Psoas muscle (tissue), 8 donors: ENCODE results near the gene RAB7B. TPM values are rescaled to one million over a fixed set of nuclear protein-coding genes. Genes with fewer than 3 reads are reported as not detected.
"Not testable (repeated sequence)": the region's sequence is repeated elsewhere in the genome, so short reads cannot be mapped to it uniquely, and the experiment has no call there.

ENCODE experiments used
- ATAC-seq, 4 donors: fragments of 200-7000 bp; cut with Tn5 transposase; one replicate each; pipeline ENCODE4 v1.9.1; 2020; ENCODE audit warnings: moderate library complexity in 3 of 4, mild to moderate bottlenecking in 2 of 4
- DNase-seq, 2 donors: peaks; one replicate each; pipeline ENCODE4 v3.0.0-alpha.2; 2020
- H3K27ac ChIP-seq: fragments of 200-600 bp; one replicate; pipeline ENCODE4 v1.8.0; 2022
- H3K27me3 ChIP-seq, 3 donors: fragments of 200-600 bp in 1 of 3; one replicate each; pipeline versions ENCODE4 v1.6.1 to v1.8.0; 2013 to 2022; ENCODE audit warnings: low read length in 2 of 3, mild to moderate bottlenecking in 2 of 3, moderate library complexity in 1 of 3; ENCODE audit not compliant: insufficient read depth in 3 of 3
- H3K36me3 ChIP-seq, 2 donors: fragments of 200-600 bp in 1 of 2; one replicate each; pipeline versions ENCODE4 v1.6.1 to v1.8.0; 2013 to 2022; ENCODE audit warnings: low read depth in 1 of 2, mild to moderate bottlenecking in 1 of 2, moderate library complexity in 1 of 2; ENCODE audit not compliant: insufficient read depth in 1 of 2
- H3K4me1 ChIP-seq: fragments of 200-600 bp; one replicate; pipeline ENCODE4 v1.8.0; 2022
- H3K4me3 ChIP-seq: fragments of 200-600 bp; one replicate; pipeline ENCODE4 v1.8.0; 2022; ENCODE audit warnings: mild to moderate bottlenecking
- H3K9me3 ChIP-seq: fragments of 200-600 bp; one replicate; pipeline ENCODE4 v1.8.0; 2022
- WGBS, 3 donors: extraction: QIAGEN DNeasy Blood & Tissue Kit; methylation state at CpG; one replicate each; pipeline versions ENCODE4 v1.1.6 to v1.1.7; 2013; 5-methylcytosine and 5-hydroxymethylcytosine counted together
- intact Hi-C, 2 donors: fragments of 100-400 bp; cut with DNase I; formaldehyde crosslinking; loops; one replicate each; pipeline versions ENCODE4 v1.11.0 to v1.14.2; 2022
- polyA plus RNA-seq, 3 donors: library from polyadenylated mRNA; stranded (reverse); fragments of 200-250 nt; gene quantifications; one replicate each; pipeline ENCODE4 v1.2.3, GENCODE V29; 2013
- total RNA-seq, 4 donors: library from RNA; stranded (reverse); fragmentation: NEBNext Ultra II Directional in 2 of 4; extraction: Animal tissue kit (Norgen Biotek cat#: 25700) in 2 of 4; gene quantifications; one replicate each; pipeline versions ENCODE4 v1.2.1 to v1.2.4, GENCODE V29; 2021 to 2023
- TF ChIP-seq, protein P1 (sequence below): fragments of 200-600 bp; IDR thresholded peaks from one replicate; pipeline ENCODE4 v1.8.0; 2022; ENCODE audit warnings: antibody characterized with exemption
- donor health status: healthy with polysubstance abuse.
- donor health status: DM: no; HTN: no; CAD: no; lungs with moderate emphysema.
- donor health status: Bipolar disorder and iron deficiency.
- donor health status: healthy.
- donor health status: DM: yes; HTN: yes; CAD: no.
- donor health status: DM: no; HTN: no; CAD: no.
- donor health status: DM: no; HTN: no; CAD: no.
- donor health status: DM: yes; HTN: yes; CAD: no.

The RAB7B gene
- total and polyA plus RNA-seq, 7 donors = 0.17 to 1.2 (median 0.34) TPM

DNA sequence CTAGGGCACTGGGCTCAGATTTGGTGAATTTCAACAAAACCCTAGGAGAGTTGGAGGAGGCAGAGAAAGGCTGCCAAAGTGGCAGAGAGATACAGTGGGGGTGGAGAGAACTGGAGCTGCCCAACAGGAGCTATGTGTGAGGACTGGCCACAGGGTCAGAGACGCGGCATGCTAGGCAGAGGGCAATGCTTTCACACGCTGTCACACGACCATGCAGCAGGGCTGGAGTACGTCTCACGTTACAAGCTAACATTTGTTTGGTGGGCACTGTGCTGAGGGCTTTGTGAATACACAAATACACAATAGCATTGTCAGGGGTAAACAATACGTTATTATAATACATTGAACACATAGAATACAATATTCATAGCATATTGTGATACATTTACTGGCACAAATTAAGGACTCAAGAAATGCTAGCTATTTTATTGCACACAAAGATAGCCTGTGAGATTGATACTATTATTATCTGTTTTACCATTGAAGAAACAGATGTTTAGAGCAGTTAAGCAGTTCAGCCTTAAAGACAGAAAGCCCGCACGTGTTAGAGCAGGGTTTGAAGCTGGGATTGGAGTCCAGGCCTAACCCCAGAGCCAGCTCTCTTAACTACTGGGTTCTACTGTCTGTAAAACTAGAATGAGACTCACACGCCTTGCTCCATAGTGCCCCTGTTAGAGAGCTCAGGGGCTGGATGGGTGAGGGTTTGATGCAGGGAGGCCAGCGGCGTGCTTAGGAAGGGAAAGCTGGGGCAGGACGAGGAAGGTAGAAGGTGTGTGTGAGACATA lies 4.5 kb downstream of the RAB7B start:
- peak in 1 of 2 donors; percentile 68 for DNase-seq
- Histone ChIP-seq H3K9me3 (no peaks in the 10 kb centered on the region), H3K27me3 (no peaks in the 10 kb centered on the region), H3K36me3 (no peaks in the 10 kb centered on the region), H3K4me3 (no peak overlapping the region), H3K4me1 (peaks cover 32% of the 10 kb centered on the region), H3K27ac (peak overlapping the region; percentile 78)
- peak; percentile 84 to 92 (median 88) for ATAC-seq
- TF ChIP-seq, protein P1, sequence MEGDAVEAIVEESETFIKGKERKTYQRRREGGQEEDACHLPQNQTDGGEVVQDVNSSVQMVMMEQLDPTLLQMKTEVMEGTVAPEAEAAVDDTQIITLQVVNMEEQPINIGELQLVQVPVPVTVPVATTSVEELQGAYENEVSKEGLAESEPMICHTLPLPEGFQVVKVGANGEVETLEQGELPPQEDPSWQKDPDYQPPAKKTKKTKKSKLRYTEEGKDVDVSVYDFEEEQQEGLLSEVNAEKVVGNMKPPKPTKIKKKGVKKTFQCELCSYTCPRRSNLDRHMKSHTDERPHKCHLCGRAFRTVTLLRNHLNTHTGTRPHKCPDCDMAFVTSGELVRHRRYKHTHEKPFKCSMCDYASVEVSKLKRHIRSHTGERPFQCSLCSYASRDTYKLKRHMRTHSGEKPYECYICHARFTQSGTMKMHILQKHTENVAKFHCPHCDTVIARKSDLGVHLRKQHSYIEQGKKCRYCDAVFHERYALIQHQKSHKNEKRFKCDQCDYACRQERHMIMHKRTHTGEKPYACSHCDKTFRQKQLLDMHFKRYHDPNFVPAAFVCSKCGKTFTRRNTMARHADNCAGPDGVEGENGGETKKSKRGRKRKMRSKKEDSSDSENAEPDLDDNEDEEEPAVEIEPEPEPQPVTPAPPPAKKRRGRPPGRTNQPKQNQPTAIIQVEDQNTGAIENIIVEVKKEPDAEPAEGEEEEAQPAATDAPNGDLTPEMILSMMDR = no peak
- intact Hi-C loops = no loop called here
- 45 to 62% (median 51%) methylated on average over 13 of the region's 13 CpGs for WGBS, 3 donors

DNA sequence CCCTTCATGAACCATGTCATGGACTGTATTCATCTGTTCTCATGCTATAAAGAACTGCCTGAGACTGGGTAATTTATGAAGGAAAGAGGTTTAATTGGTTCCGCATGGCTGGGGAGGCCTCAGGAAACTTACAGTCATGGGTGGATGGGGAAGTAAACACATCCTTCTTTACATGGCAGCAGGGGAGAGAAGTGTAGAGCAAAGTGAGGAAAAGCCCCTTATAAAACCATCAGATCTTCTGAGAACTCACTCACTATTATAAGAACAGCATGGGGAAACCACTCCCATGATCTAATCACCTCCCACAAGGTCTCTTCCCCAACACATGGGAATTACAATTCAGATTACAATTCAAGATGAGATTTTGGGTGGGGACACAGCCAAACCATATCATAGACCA lies 6.6 kb downstream of the RAB7B start:
- H3K4me3 ChIP-seq, intact Hi-C loops, H3K27me3 ChIP-seq, ATAC-seq, H3K36me3 ChIP-seq, H3K9me3 ChIP-seq, H3K27ac ChIP-seq, DNase-seq: not testable (repeated sequence)
- WGBS, 3 donors = 92 to 100% (median 95%) methylated on average over 1 of the region's 1 CpG
- peaks cover 19% of the 10 kb centered on the region for H3K4me1 ChIP-seq

DNA sequence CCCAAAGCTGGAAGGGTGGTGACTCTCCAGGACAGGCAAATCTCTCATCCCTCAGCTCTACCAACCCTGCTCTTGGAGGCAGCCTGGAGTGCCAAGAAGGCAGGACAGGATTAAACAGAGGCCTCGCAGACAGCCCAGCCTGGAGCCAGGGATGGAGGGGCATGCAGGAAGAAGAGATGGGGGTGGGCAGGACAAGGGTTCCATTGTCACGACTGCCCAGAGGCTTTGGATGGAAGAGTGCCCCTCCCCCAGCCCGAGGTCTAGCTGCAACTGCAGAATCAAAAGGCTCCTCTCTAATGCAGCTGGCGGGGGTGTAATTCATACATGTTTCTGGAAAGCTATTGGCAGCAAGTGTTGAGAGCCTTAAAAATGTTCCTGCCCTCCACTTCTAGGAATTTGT lies 8.8 kb downstream of the RAB7B start:
- ATAC-seq (no peak), DNase-seq (no peak)
- Histone ChIP-seq H3K36me3 (no peaks in the 10 kb centered on the region), H3K4me3 (no peak overlapping the region), H3K9me3 (no peaks in the 10 kb centered on the region), H3K27ac (no peak overlapping the region), H3K4me1 (peaks cover 12% of the 10 kb centered on the region), H3K27me3 (no peaks in the 10 kb centered on the region)
- 47 to 65% (median 55%) methylated on average over 4 of the region's 4 CpGs for WGBS, 3 donors
- intact Hi-C loops = no loop called here
- TF ChIP-seq, protein P1 = no peak

DNA sequence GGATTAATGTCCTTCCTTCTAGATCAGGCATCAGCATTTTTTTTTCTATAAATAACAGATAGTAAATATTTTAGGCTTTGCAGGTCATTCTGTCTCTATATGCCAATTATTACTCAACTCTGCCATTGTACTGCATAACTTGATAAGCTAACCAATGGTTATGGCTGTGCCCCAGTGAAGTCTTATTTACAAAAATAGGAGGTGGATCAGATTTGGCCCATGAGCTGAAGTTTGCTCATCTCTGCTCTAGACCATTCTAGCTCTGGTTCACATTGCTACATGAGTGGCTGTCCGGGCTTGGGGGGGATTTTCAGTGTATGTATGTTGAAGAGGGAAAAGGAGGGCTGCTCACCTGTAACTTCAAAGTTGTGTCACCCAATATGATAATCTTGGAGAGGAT lies 10.1 kb downstream of the RAB7B start:
- 46 to 100% (median 89%) methylated on average over 1 of the region's 1 CpG for WGBS, 3 donors
- Histone ChIP-seq H3K27me3 (no peaks in the 10 kb centered on the region), H3K36me3 (no peaks in the 10 kb centered on the region), H3K27ac (no peak overlapping the region), H3K4me1 (peaks cover 3% of the 10 kb centered on the region), H3K9me3 (no peaks in the 10 kb centered on the region), H3K4me3 (no peak overlapping the region)
- intact Hi-C loops = no loop called here
- ATAC-seq (peak in 3 of 4 donors; percentile 56 to 67 (median 59)), DNase-seq (no peak)
- TF ChIP-seq, protein P1 = no peak

DNA sequence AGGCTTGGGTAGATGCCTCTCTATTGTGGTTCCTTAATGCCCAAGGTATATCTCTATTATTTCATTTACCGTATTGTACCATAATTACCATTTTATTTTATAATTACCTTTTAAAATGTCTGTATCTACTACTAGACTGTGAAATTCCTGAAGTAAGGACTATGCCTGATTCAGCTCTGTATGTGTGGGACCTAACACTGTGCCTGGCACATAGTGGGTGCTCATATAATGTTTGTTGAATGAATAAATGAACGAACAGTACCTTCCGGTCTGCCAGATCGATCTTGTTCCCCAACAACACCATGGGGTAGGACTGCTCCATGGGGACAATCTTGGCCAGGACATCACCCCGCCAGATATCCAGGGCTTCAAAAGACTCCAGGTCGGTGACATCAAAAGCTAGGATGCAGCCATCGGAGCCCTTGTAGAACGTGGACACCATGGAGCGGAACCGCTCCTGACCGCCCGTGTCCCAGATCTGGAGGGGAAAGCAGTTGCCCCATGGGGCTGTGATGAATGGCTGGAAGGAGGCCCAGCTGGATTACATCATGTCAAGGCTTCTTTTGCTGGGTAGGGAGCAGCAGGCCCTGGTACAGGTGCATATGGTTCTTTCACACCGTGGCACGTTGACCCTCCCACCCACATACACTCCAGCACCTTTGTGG lies 10.8 kb downstream of the RAB7B start:
- H3K4me3 ChIP-seq = no peak overlapping the region
- H3K9me3 ChIP-seq = no peaks in the 10 kb centered on the region
- WGBS, 3 donors = 89 to 94% (median 89%) methylated on average over 14 of the region's 14 CpGs
- intact Hi-C loops = no loop called here
- ATAC-seq = peak in 2 of 4 donors; percentile 22 to 30
- no peak for DNase-seq
- H3K4me1 ChIP-seq = no peaks in the 10 kb centered on the region
- no peaks in the 10 kb centered on the region for H3K27me3 ChIP-seq
- TF ChIP-seq, protein P1 = no peak
- H3K27ac ChIP-seq = no peak overlapping the region
- H3K36me3 ChIP-seq = no peaks in the 10 kb centered on the region
